Measurements from ENCODE around the gene PMPCA. TPM values are rescaled to one million over a fixed set of nuclear protein-coding genes. Genes with fewer than 3 reads are reported as not detected.

The PMPCA gene
- total RNA-seq, 1 experiment from 2014 or later = 94.5 TPM

DNA sequence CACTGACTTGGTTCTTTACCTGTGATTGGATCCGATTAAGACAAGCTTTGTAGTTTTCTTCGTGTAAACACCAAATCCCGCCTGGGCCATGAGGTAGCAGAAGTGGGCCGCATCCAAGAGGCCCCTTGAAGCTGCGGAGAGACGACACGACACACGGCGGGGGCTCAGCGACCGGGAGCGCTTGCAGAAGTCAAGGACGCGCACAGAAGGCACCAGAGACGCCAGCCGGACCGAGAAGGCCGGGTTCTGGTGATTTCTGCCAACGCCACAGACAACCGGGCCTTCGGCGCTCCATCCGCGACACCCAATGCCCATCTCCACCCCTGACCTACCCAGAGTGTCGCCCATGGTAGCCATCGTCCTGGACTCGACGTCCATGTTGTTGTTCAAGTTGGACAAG is 49.0 kb downstream of the PMPCA start:
- Histone ChIP-seq H3K14ac (ENCODE audit: insufficient read depth, low read length) (no peak overlapping the region), H2BK12ac (ENCODE audit: insufficient read length, low read depth, low read length) (no peak overlapping the region), H3K23ac (ENCODE audit: insufficient read length, low read depth, low read length) (no peak overlapping the region), H2BK5ac (ENCODE audit: insufficient read length, low read length) (no peak overlapping the region), H2BK120ac (ENCODE audit: low read depth, low read length, poor library complexity, severe bottlenecking) (no peak overlapping the region), H3K9ac (ENCODE audit: extremely low read depth, insufficient read length, low read length) (no peak overlapping the region), H3K4me2 (ENCODE audit: insufficient read depth, insufficient read length, low read length) (no peak overlapping the region), H3K4me1 (ENCODE audit: insufficient read depth, low read length) (no peaks in the 10 kb centered on the region), H2BK15ac (ENCODE audit: low read depth, low read length) (no peak overlapping the region), H3K79me1 (ENCODE audit: insufficient read depth, low read depth, low read length, poor library complexity, severe bottlenecking) (no peaks in the 10 kb centered on the region), H3K23me2 (ENCODE audit: insufficient read length, low read depth, low read length, poor library complexity, severe bottlenecking) (peaks cover 3% of the 10 kb centered on the region), H3T11ph (ENCODE audit: low read length) (no peak overlapping the region), H3K4ac (ENCODE audit: low read depth, low read length) (no peak overlapping the region), H3K27ac (ENCODE audit: insufficient read length, low read depth, low read length) (no peak overlapping the region), H4K8ac (replicated peaks; ENCODE audit: insufficient read length, low read depth, low read length) (no peak overlapping the region), H3K9me3 (ENCODE audit: control insufficient read depth, low read depth, low read length) (no peaks in the 10 kb centered on the region), H4K5ac (ENCODE audit: insufficient read length, low read depth, low read length) (no peak overlapping the region), H3K56ac (ENCODE audit: insufficient read length, low read depth, low read length) (no peak overlapping the region), H2AK5ac (ENCODE audit: insufficient read length, low read length) (no peak overlapping the region), H4K20me1 (ENCODE audit: control insufficient read depth, insufficient read depth, insufficient read length) (no peaks in the 10 kb centered on the region), H2AFZ (ENCODE audit: low read length) (no peak overlapping the region), H2BK20ac (ENCODE audit: low read depth, low read length, poor library complexity, severe bottlenecking) (no peak overlapping the region), H4K91ac (ENCODE audit: insufficient read length, low read depth, low read length) (no peak overlapping the region), H3K27me3 (ENCODE audit: insufficient read depth, low read length) (no peaks in the 10 kb centered on the region), H3K79me2 (ENCODE audit: insufficient read depth, low read length) (0 out of 2 replicates have a peak, but pooled peaks cover 2% of the 10 kb centered on the region), H3K18ac (ENCODE audit: insufficient read length, low read depth, low read length) (no peak overlapping the region)
- Mint-ChIP-seq H3K36me3 (ENCODE audit: insufficient read depth in 1 of 3, low read depth in 3 of 3) (peaks cover 66 to 89% (median 87%) of the 10 kb centered on the region in 3 experiments; a peak in 6 of 7 replicates), H3K27me3 (ENCODE audit: low read depth) (no peaks in the 10 kb centered on the region), H3K4me1 (no peaks in the 10 kb centered on the region), H3K27ac (0 out of 7 replicates have a peak overlapping the region, but pooled peaks of 1 of the 3 experiments have one; percentile 61), H3K9me3 (no peaks in the 10 kb centered on the region), H3K4me3 (no peak overlapping the region)
- TF ChIP-seq, protein P1, sequence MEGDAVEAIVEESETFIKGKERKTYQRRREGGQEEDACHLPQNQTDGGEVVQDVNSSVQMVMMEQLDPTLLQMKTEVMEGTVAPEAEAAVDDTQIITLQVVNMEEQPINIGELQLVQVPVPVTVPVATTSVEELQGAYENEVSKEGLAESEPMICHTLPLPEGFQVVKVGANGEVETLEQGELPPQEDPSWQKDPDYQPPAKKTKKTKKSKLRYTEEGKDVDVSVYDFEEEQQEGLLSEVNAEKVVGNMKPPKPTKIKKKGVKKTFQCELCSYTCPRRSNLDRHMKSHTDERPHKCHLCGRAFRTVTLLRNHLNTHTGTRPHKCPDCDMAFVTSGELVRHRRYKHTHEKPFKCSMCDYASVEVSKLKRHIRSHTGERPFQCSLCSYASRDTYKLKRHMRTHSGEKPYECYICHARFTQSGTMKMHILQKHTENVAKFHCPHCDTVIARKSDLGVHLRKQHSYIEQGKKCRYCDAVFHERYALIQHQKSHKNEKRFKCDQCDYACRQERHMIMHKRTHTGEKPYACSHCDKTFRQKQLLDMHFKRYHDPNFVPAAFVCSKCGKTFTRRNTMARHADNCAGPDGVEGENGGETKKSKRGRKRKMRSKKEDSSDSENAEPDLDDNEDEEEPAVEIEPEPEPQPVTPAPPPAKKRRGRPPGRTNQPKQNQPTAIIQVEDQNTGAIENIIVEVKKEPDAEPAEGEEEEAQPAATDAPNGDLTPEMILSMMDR (conservative IDR thresholded peaks at IDR 0.05) = no peak
- no peak for DNase-seq
- no CpG with 5 or more reads among the region's 28 CpGs for WGBS (ENCODE audit: extremely low coverage, insufficient read length, low lambda C conversion rate)
